ENCODE data around the gene TSPEAR.

The TSPEAR gene

DNA sequence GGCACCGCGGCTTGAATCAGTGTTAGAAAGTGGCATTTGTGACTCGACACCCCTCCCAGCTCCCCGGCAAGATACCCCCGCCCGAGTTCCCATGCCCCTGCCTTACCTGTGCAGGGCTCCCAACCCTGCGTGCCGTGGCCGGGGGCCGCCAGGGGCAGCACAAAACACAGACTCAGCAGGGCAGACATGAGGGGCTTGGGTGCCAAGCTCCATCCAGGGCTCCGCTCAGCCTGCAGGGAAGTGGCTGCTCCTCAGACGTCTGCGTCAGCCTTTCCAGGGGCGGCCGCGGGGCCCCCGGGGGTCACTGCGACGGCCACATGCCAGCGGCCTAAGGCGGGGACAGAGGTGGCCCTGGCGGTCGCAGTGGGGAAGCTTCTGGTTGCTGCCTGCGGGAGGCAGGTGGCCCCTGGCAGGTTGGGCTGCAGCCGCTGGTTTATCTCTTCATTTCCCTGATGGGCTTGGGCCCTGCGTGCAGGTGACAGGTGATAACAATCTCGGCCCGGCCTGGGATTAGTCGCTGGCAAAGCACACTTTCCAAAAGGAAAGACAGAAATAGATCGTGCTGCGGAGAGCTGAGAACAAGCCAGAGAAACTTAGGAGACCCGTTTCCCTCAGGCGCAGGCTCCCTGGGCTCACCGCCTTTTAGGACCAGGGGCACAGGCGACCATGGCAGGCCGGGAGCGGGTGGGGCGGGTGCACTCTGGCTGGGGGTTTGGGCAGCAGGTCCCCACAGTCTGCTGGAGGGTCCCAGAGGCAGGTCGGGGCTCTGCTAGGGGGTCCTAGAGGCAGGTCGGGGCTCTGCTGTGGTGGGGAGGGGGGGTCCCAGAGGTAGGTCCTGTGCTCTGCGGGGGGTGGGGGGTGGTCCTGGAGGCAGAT lies at the start of gene TSPEAR:
Gene TSPEAR, minus strand, starts transcription at position 246 of the 876 bp plus-strand sequence. Its CDS starts 58 bp downstream, at position 188.
- no peak for DNase-seq

DNA sequence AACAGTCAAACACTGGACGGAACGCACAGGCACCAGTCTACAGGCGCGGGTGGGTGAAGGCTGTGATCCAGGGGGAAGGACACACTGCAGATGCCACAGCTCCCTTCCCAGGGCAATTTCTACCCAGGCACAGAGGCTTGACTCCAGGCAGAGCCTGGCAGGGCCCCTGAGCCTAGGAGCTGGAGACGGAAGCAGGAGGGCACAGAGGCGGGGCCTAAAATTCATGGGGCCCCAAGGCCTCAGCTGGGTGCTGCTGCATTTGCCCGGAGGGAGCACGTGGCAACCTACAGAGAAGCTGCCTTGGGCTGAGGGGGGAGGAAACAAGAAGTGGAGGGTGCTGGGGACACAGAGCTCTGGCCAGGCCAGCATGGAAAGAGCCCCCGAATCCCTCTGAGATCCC lies 49.0 kb upstream of the TSPEAR start:
- DNase-seq = no peak

DNA sequence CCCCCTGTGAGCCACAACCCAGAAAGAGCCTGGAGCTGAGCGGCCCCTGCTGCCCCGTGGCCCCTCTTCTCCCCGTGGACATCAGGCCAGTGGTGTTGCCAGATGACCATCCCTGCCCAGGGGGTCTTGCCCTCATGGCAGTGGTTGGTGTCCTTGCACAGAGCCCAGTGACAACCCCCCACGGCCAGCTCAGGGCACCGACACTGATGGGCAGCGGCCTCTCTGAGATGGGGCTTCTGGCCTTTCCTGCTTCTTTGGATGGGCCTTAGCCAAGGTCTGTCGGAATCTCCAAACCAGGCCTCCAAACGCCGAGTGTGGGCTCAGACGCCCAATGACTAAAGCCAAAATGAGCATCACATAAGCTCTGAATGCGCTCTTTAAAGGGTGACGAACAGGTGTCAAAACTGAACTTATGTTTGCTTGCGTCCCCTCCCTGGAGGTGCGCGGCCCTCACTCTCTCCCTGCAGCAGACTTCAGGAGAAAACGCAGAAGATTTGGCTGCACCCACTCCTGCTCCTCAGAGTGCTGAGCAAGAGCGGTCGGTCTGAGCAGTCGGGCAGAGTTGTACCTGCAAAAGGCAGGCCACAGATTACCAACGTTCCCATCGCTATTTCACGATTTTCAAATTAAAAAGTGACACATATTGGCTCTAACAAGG lies 48.4 kb upstream of the TSPEAR start:
- DNase-seq = no peak

DNA sequence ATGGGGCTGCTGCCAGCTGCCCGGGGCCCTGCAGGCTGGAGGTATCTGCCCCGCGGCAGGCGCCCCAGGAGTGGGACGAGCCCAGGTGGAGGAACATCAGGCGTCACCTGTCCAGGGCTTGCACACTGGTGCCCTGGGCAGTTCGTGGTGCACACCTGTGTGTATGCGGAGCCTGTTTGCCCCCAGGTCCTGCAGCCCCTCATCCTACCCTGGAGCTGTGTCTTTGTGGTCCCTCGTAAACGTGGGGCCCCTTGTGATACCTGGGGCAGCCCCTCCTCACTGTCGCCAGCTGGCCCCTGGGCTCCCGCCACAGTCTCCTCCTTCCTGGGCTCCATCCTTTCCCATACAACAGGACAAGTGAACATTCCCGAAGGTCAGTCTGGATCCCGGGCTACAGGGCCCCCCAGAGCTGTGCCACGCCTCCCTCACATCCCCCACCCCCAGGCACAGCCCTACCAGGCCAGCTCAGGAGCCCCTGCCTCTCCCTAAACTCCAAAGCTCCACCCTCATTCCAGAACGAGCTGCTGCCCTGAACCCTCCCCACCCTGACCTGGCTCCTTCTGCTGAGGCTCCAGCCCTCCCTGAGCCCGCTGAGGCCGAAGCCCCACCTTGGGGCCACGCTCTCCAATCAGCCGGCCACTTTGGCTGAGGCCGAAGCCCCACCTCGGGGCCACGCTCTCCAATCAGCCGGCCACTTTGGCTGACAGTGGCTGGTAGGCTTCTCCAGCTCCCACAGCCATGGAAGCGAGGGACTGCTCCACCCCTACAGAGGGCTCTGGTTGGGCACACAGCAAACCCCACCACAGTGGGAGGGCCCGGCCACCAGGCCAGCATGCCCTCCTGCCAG lies 47.6 kb upstream of the TSPEAR start:
- DNase-seq = no peak

DNA sequence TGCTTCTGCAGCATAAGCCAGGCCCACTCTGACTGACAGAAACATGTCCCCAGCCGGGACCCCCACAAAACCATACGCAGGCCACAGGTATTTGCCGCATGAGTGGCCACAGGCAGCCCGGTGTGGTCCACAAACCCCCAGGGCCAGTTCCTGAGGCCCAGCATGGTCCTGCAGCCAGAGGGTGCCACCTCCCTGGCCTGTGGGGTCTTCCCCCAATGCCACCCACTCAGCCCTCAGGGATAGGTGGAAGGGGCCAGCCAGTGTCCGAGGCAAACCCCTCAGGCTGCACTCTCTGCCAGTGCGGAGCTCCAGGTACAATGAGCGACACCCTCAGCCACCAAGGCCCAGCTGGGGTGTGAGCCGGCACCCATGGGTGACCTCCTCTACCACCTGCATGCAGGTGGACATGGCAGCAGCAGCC lies 46.8 kb upstream of the TSPEAR start:
- no peak for DNase-seq

DNA sequence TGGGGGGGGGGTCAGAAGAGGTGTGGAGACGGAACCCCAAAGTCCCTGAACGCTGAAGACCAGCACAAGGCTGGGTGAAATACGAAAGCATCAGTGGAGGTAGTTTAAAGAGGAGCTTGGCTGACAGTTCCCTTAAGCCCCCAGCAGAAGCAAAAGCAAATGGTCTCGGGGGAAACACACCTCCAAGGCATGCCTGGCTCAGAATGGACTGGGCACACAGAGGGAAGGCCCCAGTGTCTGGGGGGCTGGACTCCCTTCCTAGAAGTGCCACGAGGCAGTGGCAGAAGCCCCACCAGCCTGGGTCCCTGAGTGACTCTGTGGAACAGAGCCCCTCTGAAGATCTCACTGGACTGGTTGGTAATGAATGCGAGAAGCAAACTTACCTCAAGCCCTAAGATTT lies 46.4 kb upstream of the TSPEAR start:
- no peak for DNase-seq

DNA sequence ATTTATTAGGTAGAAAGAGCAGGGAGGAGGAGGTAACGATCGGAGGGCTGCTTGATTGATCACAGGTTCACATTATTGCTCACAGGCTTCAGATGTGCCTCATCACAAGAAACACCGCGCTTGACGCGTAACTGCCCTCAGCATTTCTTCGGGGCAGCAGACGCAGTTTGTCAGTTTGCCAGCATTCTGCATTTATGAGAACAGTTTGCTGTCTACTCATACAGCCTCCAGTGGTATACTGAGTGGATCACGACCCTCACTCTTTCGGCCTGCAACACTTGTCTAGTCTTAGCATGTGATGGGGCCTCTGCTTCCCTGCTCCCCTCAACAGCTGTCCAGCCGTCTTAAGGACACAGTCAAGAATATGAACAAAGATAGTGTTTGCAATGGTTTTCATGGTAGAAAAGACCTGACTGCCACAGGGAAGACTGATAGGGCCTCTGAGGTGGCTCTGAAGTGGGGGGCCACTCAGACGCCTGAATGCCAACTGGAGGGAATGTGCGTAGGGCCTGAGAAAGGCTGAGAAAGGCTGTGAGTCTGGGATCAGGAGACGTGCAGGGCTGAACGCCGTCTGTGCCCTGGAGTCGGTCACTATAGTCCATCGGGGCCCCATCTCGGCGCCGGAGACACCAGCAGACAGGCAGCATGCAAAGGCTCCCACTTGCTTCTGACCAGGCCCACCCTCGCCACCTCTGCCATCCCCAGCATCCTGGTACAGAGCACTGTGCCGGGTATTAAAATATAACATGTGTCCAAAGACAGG lies 45.2 kb upstream of the TSPEAR start:
- no peak for DNase-seq

DNA sequence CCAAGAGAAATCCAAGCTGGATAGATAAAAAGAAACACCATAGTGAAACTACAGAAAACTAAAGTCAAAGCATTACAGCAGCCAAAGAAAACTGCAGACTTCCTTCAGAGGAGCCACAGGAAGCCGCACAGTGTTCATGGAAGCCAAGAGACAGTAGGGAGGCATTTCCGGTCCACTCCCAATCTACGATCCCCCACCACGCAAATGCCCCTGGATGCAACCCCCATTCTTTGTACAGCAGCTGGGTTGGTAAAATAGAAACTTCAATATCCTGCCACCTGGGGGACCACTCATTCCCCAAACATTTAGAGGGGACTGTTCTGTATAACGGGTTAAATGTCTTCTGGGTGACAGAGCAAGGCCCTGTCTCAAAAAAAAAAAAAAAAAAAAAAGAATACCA lies 43.9 kb upstream of the TSPEAR start:
- DNase-seq = no peak

DNA sequence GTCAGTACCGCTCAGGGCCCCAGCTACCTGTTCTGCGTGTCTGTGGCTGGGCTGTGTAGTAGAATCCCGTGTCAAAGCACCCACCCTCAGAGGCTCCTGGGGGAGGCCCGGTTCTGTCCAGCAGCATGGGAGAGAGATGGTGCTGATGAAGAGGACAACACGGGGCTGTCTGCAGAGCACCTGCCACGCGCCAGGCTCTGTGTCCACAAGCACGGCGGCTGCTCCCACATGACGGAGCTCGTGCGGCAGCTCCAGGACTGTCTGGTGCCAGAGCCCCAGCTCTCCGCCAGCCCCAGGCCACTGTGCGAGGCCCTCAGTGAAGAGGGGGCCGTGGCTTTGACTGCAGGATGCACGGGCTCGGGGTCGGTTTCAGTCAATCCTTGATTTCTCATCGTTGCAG lies 42.0 kb upstream of the TSPEAR start:
- DNase-seq = no peak

DNA sequence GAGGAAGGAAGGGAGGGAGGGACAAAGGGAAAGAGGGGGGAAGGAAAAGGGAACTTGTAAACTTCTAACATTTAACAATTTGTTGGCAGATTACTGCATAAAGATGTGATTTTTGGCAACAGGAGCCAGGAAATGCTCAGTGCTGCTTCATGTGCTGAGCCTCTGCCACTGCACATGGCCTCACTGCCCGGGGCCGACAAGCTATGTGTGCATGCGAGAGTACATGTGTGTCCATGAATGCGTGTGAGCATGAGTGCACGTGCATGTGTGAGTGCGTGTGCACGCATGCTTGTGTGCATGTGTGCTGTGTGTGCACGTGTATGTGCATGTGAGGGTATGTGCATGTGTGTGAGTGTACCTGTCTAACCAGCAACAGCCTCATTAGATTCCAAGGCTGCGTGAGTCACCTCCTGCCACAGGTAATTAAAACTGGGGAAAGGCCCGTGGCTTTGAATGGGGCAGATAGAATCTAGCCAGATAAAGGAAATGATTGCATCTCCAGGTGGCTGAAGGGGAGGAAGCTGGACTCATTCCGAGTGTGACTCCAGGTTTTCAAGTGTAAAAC lies 41.4 kb upstream of the TSPEAR start:
- no peak for DNase-seq

DNA sequence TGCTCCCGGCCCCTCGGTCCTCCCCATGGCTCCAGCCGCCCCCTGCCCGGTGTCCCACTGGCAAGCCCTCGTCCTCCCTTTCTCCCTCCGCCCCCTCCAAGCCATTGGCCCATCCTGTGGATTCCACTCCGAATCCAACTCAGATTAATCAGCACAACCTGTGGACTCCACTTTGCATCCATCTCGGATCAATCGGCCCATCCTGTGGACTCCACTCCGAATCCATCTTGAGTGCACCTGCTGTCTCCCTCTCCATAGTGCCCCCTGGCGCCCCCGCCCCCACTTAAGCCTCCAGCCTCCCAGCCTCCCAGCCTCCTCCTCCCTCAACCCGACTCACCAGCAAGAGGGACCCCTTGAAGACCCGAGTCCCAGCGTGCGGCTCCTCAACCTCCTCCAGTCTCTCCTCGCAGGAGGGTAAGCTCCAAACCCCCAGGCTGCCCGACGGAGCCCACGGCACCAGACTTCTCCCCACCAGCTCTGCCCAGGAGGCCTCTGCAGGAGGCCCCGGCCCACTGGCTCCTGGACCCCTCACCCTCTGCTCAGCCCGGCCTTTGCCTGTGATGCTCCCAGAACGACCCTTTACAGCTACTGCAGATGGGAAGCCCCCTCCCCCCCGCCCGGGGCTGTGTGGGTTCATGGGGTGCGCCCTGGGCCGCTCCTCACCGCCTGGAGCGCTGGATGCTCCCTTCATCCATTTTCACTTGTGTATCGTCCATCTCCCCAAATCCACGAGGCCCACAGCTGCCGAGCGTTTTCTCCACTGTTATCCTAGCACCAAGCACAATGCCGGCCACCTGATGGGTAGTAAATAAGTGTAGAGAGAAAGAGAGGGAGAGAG lies 40.6 kb upstream of the TSPEAR start:
- no peak for DNase-seq

DNA sequence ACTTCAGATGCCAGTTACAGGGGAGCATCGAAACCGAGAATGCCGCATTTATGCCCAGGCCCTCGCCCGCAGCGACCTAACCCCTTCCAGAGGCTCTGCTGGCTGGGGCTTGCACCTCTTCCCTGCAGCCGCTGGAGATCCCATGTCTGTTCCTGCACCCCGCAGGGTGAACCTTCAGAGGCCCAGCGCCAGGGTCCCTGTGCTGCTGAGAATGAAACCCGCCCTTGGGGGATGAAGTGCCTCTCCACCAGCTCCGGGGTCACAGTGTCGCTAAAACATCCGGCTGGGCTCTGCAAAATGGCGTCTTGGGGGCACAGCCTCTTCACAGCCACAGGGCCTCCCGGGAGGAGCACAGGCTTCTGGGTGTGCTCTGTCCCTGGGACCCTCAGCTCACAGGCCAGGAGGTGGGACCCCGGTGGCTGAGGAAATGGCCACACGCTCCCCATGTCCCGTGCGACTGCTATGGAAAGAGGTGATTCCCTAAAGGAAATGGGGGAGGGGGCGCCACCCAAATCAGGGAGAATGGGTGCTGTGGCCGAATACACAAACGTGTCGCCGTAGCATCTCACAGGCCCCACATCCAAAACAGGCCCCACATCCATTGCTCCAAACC lies 39.9 kb upstream of the TSPEAR start:
- no peak for DNase-seq

DNA sequence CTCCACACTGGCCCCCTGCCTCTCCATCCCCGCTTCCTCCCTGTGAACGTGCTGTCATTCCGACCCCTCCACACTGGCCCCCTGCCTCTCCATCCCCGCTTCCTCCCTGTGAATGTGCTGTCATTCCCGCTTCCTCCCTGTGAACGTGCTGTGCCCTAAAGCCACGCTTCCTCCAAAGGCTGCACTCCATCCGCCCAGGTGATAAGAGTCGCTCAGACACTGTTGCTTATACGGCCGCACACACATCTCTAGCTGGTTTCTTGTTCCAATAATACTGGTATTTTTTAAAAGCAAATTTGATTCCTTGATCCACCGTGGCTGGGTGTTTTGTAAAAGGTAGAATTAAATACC lies 39.3 kb upstream of the TSPEAR start:
- DNase-seq = no peak

DNA sequence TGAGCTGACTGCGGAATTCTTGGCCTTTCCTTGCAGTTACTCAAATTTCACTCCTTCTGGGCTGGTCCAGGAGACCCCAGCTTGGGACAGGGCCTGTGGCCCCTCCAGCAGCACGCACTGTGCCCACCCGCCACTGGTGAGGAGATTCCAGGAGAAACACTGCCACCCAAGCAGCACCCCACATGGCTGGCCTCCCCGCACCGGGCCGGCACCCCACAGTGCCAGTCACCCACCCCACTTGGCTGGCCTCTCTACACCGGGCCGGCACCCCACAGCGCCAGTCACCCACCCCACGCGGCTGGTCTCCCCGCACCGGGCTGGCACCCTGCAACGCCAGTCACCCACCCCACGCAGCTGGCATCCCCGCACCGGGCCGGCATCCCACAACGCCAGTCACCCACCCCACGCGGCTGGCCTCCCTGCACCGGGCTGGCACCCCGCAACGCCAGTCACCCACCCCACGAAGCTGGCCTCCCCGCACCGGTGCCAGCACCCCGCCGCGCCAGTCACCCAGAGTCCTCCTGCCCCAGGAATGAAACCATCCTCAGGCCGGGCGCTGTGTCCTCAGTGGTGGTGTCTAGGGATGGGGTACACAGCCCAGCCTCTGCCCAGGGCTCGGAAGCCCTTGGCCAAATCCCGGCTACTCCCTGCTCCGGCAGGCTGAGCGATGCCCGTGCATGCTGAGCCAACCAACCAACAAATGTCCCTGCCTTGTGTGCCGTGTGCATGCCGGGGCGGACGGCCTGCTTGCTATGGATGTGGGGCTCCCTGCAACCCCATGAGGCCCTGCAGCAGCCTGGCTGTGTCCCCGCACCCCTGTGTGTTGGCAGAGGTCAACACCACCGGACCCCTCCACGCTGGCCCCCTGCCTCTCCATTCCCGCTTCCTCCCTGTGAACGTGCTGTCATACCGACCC lies 38.6 kb upstream of the TSPEAR start:
- no peak for DNase-seq

DNA sequence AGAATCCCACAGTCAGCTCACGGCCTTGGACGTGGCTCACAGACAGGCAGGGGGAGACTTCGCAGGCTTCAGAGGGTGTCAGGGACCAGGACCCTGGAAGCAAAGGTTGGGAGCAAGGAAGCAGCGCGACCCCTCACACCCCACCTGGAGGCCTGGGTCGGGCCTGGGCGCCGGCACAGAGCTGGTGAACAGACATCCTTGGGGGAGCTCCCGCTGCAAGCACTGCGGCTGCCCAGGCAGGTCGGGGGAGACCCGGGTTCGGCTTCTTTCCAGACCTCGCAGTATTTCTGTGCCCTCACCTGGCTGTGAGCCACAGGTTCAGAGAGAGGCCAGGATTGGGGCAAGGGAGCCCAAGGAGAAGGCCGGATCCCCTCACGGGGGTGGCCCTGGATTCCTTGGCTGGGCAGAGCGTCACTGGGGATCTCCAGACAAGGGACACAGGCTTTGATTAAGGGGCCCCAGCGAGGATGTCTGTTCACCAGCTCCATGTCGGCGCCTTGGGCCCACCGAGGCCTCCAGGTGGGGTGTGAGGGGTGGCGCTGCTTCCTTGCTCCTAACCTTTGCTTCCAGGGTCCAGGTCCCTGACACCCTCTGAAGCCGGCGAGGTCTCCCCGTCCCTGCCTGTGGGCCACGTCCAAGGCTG lies 37.9 kb upstream of the TSPEAR start:
- no peak for DNase-seq

DNA sequence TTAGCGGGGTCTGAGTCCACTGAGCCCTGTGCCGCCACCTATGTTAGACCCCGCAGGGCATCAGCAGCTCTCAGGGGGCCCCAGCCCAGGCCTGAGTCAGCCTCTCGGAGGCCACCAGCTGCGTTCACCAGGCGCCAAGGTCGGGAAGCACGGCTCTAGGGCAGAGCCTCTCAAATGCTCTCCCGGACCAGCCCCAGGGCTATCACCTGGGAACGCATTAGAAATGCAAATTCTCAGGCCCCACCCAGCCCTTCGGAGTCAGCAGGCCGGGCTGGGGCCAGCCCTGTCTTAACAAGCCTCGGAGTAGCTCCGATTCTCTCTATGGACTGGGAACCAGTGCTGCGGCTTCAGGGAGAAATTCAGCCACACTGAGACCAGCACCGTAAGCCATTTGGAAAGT lies 37.2 kb upstream of the TSPEAR start:
- no peak for DNase-seq

DNA sequence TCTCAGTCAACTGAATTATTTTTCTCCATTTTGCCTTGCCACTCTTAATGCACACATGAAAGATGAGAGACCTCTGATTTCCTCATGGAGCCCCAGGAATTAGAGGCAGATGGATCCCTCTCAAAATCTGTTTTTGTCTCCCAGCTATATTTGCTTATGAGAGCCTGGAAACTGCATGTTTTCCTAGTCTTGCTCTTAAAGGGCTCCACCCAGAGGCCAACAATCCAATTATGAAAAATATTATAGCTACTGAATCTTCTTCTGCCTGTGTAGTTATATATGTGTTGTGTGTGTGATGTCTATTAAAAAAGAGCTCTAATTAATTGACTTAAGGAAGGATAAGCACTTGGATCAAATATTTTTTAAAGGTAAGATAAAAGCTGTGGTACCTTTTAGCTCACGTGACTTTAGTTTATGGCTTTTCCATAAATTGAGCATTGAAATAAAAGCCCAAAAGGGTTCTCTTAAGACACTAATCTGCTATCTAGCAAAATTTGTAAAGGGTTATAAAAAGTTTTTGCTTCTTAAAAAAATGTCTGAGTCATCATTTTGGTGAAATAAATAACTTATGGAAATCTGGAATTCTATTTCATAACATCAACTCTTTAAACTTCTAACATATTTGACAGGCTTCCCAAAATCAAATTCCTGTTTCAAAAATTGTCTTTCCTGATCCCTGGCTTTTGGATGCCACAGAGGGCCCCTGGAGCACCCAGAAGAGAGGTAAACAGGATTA lies 31.2 kb upstream of the TSPEAR start:
- DNase-seq = no peak

DNA sequence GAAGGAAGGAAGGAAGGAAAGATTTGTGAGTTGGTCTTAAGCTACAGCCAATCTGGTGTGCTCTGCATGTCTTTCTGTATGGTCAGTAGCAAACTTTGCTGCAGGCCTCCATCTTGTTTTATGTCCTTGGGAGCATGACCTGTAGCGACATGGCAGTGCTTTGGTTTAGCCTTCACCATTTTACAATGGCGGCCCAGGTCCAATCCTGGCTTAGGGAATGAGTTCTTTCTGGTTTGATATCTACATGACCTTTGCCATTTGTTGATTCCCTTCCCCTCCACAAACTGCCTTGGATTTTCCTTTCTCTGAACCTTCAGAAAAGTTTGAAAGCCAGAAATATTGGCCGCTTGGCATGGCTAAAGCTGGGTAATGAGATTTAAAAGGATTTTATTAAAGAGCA lies 30.5 kb upstream of the TSPEAR start:
- DNase-seq = no peak

DNA sequence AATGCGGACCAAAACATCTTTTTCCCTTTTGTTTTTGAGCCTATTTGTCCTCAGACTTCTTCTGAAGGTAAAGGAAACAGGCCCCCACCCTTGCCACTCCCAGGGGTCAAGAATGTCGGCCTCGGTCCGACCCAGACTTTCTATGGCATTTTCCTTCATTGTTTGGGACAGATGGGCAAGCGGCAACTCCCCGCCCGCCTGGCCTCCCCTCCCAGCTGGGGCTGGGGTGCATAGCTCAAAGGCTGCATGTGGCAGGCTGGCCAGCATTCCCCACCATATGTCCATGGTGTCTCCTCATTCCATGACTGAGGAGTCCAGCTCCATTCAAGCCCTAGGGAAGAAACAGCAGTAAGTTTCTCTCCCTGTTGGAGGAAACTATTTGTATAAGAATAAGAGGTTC lies 29.4 kb upstream of the TSPEAR start:
- DNase-seq = no peak

Measured in stimulated activated CD8-positive, alpha-beta memory T cell treated with anti-CD3 and anti-CD28 coated beads, Interleukin-4, amount 100 ng/mL, for 48 hours (primary cell).